GM21737 (cell line): ENCODE measurements around the gene CNTRL.

Source experiments
- ATAC-seq: cut with Tn5 transposase; IDR thresholded peaks from one replicate; pipeline ENCODE4 v1.9.1; 2021; ENCODE audit warnings: mild to moderate bottlenecking, moderate library complexity; ENCODE audit not compliant: unreplicated experiment

CNTRL gene

GRCh38 chr9:121198512-121199042 lies 123.8 kb downstream of the CNTRL start:
- no peak for ATAC-seq

- ATAC-seq, result no peak
Observed at GRCh38 chr9:121199921-121200320, 125.2 kb downstream of the CNTRL start.

GRCh38 chr9:121200356-121200755 lies 125.6 kb downstream of the CNTRL start:
- ATAC-seq, result no peak

- peak; percentile 22 for ATAC-seq
Observed at GRCh38 chr9:121201045-121201737, 126.4 kb downstream of the CNTRL start.

DNA sequence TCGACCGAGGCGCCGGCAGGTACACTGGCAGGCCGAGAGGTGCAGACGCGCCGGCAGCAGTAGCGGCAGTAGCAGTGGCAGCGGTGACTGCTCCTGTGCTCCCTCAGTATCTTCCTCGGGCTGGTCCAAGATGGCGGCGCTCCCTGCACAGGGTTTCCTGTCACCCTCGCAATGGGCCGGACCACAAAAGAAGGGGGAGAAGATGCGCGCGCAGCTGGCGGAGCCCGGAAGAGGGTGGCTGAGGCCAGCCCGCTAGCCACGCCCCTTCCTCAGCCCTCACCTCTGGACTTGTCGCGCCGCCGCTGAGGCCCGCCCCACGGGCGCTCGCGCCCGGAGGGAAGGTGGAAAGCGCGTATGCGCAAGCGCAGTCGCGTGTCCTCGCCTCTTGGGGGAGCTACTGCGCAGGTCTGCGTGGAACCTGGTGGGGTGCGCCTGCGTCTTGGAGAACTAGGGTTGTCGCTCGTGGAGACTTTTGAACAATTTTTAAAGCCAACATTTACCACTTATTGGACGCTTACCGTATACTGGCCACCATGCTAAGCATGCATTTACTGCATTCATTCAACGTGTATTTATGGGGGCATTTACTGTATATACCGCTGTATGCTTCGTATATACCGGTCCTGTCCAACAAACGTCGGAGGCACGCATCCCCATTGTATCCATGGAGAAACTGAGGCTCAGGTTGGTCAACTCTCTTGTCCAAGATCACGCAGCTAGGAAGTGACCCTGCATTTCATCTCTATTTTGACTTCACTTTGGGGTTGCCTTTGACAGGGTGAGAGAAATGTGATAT lies 127.2 kb downstream of the CNTRL start, which contains the start of gene RAB14:
RAB14 (minus strand) TSS at position 132 of the 796 bp plus-strand sequence. CDS start 8,457 bp downstream, outside the sequence.
- ATAC-seq, result peak; percentile 79

DNA sequence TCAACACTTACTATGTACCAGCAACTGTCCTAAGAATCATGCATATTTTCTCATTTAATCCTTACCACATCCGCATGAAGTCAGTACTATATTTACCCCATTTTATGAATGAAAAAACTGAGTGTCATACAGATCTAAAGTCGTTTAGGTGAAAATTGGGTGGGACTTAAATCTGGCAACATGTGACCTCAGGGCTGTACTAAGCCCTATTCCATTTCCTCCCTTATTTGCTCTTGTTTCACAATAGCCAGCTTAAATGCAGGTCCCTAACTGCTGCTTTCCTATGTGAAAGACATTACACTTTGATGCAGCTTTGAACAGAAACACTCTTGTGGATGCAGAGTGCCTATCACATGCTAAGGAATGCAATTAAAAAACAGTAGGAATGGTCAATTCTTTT lies 129.4 kb downstream of the CNTRL start:
- no peak for ATAC-seq

DNA sequence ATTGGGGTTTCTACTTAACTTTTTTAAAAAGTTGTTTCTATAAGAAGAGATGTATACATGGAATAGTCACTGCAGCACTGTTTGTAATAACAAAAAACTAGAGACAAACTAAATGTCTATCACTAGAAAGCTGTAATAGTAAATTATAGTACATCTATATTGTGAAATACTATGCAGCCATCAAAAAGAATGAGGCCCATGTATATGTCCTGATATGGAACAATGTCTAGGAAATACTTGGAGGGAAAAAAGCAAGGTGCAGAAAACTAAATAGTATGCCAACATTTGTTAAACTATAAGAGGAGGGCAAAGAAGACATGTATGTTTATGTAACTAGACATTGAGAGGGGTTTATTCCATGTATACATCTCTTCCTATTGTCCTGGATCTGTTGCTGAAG lies 129.9 kb downstream of the CNTRL start:
- ATAC-seq, result no peak

DNA sequence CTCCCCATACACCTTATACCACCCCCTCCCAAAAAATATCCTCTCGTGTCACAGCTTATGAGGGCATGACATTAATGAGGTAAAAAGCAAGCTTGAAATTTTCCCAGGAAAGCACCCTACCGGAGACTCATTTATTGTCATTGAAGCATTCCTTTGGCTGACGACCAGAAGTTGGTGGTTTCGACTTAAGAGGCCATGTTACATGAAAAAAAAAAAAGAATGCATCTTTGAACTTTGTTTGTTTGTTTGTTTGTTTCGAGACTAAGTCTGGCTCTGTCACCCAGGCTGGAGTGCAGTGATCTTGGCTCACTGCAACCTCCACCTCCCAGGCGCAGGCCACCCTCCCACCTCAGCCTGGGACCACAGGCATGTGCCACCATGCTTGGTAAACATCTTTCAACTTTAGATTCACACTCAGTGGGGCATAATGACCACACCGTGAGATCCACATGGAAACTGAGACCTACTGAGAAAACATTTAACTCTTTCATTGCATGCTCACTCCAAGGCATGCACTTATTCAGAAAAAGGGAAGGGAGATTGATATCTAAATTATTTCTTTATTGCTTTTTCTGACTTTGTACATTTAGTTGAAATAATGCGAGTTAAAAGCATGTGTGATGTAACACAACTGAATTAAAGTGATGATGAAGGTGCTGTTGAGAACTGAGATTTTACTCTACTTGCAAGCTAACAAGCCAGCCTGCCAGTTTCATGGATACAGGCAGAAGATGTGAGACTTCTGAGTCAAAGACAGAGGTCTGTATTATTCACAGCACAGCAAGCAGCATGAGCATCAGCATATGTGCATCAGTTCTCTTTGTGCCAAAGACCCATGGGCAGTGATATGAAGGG lies 132.0 kb downstream of the CNTRL start:
- peak; percentile 24 for ATAC-seq

- peak; percentile 78 for ATAC-seq
Observed at GRCh38 chr9:121207371-121207940, 132.7 kb downstream of the CNTRL start.

DNA sequence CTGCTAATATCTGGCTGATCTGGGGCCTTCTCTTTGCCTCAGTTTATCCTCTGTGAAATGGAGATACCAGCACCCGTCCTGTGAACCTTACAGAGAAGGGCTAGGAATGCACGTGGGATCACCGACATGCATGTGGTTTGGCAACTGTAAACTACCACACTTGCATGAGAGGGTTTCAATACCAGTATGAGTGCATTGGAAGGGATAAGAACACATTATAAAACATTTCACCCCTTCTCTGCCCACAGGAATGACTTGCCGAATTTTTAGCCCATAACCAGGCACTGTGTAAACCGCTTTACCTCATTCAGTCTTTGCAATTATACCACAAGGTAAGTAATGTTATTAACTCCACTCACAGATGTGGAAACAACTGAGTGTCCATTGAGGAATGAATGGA lies 135.8 kb downstream of the CNTRL start:
- ATAC-seq, result no peak

DNA sequence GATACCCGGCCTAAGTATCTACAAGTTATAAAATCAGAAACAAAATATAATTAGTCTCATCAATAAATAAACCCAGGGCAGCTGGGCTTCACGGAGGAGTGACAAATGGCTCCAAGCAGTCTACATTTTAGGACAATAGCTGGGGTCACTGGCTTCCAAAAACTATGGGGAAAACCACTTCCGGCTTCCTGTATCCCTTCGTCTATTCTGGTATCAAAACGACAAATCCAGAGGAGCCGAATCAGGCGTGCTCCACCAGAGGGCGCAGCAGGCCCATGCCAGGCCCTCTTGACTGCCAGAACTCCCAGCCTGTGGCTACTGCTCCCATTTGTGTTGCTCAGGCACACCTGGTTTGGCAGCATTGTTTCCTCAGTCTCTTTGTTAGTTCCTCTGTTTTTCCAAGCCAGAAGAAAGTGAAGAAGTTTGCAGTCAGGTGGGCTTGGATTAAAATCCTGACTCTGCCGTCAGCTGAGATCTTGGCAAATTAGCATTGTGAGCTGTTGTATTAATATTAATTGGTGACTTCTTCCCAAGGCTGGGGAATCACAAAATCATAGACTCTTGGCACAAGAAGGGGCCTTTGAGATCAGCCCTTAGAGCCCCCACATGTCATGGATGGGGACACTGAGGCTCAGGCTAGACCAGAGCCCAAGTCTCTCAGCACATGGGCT lies 138.5 kb downstream of the CNTRL start:
- ATAC-seq, result no peak

DNA sequence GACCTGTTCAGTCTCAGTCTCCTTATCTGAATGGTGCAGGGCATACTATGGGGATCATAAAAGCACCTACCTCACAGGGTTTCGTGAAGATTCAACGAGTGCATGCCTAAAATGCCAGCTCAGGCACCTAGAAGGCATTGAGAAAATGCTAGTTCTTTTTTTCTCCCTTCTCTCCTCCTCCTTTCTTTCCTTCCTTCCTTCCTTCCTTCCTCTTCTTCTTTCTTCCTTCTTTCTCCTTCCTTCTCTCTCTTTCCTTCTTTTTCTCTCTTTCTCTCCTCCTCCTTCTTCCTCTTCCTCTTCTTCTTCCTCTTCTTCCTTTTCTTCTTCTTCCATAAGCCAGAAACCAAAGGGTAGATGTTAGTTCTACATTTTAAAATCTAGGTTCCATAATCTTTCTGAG lies 139.2 kb downstream of the CNTRL start:
- ATAC-seq, result no peak

GRCh38 chr9:121216271-121216805 lies 141.6 kb downstream of the CNTRL start:
- ATAC-seq, result no peak

DNA sequence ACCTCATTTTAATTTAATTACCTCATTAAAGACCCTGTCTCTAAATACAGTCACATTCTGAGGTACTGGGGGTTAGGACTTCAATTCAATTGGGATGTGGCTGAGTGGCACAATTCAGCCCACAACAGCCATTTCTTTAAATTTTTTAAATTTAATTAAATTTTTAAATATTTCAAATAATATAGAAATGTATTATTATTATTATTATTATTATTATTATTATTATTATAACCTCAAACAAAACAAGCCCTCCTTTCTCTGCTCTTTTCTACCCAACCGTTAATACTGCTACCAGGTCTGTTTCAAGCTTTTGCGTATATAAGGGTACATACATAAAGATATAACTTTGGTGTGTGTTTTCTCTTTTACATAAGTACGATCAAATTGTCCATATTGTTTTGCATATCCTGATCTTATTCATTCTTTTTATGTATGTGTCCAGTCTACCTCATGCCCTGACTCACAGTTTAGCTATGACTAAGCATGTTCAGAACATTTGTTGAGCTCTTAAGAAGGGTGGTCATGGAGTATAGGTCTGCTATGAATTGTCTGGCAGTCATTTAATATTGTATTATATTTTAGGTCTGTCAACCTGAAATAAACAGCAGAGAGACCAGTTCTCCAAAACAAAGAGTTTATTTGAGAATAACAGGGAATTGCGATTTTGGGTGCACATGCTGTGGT lies 143.0 kb downstream of the CNTRL start:
- ATAC-seq, result no peak

GRCh38 chr9:121218357-121219027 lies 143.7 kb downstream of the CNTRL start:
- ATAC-seq, result no peak

DNA sequence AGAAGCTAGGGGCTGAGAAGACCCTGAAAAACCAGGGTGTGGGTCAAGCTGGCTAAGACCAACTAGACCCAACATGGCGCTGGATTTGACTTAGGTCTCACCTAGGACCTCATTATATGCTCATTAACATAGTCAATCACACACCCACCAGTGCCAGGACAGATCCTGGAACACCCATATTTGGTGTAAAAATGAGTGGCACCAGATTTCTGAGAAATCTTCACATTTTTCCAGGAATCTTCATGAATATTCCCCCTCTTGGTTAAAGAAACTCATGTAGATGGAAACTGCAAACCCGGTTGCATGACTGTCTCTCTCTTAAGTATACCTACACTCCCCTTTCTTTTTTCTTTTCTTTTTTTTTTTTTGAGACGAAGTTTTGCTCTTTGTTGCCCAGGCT lies 144.8 kb downstream of the CNTRL start:
- no peak for ATAC-seq

DNA sequence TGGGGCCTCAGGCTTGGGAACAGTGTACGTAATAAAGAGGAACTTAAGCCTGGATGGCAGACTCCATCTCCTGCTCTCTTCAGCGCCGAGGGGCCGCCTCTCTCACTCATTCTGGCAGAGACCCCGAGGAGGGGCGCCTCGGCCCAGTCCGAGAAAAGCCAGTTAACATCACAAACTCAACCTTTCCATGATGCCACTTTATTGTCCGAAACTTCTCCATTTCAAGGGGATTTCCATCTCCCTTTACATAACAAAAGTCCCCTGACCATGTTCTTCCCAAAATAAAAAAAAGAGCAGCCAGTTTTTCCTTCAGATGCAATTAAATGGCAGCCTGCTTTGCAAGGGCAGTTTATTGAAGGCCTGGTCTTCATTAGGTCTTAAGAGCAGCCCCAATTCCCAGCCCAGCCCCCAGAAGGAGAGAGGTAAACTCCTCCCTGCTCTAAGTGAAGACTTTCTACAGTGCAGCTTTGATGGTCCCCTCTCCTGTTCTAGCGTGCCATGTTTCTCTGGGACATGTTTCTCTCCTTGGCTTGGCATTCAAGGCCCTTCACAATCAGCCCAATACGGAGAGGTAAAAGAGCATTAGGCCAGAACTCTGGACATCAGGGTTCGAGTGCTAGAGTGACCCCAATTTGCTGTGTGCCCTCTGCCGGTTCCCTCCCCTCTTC lies 146.4 kb downstream of the CNTRL start:
- ATAC-seq, result no peak

DNA sequence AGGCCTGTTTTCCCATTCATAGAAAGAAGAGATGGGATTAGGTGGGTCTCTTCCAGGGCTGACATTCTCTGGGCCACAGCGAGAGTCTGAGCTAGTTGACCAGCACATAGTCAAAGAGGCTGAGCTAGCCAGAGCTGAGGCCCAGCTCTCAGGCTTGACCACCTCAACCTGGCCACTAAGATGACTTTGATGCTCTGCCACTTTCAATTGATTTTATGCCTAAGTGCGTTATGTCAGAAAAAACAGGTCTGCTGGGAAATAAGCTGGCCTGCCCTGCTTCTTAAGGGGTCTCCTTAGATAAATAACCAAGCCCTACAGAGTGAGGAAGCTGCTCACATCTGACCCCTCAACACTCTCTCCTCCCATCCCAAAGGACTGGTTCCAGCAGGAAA lies 146.9 kb downstream of the CNTRL start:
- ATAC-seq, result no peak
